Fibroblast of pulmonary artery (primary cell): ENCODE results near the gene RASGRP4.
"Not testable (repeated sequence)": the region's sequence is repeated elsewhere in the genome, so short reads cannot be mapped to it uniquely, and the experiment has no call there.

Experiments used
- DNase-seq: peaks from one replicate; pipeline ENCODE4 v3.0.0-alpha.2; 2010; ENCODE audit warnings: low read depth
- H3K4me3 ChIP-seq: replicated peaks from 2 replicates; pipeline ENCODE4 v1.5.1; 2011; ENCODE audit warnings: low read depth, mild to moderate bottlenecking, control low read depth, low read length, moderate library complexity
- CTCF ChIP-seq: IDR thresholded peaks from 2 replicates; pipeline ENCODE4 v1.5.1; 2011; ENCODE audit warnings: mild to moderate bottlenecking, control low read depth, low read length, inconsistent platforms; ENCODE audit errors: missing control alignments

Gene RASGRP4

DNA sequence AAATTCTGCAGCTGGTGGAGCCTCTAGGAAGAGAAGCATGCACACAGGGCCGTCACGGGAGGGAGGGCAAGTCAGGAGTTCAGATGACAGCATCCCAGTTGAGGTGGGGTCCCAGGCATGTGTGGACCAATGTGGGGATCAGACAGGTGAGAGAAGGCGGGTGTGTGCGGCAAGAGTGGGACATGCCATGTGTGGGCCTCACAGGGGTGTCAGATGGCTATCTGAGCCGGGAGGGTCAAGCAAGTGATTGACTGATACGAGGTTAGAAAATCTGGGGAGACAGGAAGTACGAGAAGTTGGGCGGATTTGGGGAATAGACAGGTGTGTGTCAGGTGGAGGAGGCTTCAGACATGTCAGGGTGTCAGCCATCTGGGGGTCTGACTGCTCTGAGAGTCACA lies 8.9 kb downstream of the RASGRP4 start:
- H3K4me3 ChIP-seq: no peak overlapping the region
- no peak for DNase-seq
- no peak for TF ChIP-seq CTCF

DNA sequence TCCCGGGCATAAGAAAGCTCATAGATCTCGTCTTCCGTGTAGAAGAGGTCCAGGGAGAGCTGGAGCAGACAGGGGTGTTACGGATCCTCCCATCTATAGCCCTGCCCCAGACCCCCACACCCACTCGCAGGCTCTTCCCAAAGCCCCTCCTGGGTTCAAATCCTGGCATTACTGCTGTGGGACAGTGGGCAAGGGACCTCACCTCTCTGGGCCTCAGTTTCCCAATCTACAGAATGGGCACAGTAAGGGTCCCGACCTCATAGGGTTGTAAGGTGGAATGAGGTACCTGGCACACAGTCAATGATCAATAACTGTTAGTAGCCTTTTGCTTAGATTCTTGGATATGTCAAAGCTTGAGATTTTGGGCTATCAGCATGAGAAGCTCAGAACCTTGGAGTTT lies 12.6 kb downstream of the RASGRP4 start:
- H3K4me3 ChIP-seq: no peak overlapping the region
- no peak for DNase-seq
- TF ChIP-seq CTCF: no peak

GRCh38 chr19:38412961-38413360 lies 13.1 kb downstream of the RASGRP4 start:
- no peak for DNase-seq
- no peak for TF ChIP-seq CTCF
- no peak overlapping the region for H3K4me3 ChIP-seq

- H3K4me3 ChIP-seq: no peak overlapping the region
- no peak for TF ChIP-seq CTCF
- no peak for DNase-seq
These were observed 13.5 kb downstream of the RASGRP4 start for GRCh38 chr19:38412491-38412890.

DNA sequence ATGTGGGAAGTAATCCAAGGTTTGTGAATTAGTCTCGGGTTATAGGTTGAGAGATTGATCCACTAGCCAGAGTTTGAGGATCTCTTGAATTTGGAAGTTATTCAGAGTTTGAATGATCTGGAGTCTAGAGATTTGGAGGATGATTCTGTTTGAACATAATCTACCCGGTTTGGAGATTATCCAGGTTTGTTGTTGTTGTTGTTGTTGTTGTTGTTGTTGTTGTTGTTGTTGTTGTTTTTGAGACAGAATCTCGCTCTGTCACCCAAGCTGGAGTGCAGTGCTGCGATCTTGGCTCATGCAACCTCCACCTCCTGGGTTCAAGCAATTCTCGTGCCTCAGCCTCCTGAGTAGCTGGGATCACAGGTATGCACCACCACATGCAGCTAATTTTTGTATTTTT lies 14.1 kb downstream of the RASGRP4 start:
- H3K4me3 ChIP-seq, DNase-seq: not testable (repeated sequence)

DNA sequence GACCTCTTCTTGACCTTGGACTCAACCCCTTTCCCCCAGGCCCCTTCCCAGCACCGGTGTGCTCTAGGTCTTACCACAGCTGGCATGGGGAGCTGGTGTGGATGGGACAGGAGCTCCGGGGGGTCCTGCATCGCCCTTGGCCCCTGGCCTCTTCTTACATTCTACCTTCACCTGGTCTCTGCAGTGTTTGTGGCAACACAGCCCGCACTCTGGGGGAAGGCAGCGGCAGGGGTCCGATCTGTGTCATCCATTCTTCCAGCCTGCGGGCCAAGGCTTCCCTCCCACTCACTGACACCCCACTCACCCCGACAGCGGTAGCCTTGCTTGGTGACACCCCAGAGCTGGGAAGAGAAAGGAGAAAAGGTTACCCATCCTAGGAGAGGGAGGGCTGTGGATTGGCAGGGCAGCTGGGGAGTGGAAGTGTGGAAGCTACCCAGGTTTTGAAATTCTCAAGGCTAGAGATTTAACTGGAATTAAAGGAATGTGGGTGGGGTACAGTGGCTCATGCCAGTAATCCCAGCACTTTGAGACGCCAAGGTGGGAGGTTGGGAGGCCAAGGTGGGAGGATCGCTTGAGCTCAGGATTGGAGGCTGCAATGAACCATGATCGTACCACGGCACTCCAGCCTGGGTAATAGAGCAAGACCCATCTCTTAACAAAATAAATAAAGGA lies 14.8 kb downstream of the RASGRP4 start:
- no peak for TF ChIP-seq CTCF
- no peak overlapping the region for H3K4me3 ChIP-seq
- DNase-seq: no peak

DNA sequence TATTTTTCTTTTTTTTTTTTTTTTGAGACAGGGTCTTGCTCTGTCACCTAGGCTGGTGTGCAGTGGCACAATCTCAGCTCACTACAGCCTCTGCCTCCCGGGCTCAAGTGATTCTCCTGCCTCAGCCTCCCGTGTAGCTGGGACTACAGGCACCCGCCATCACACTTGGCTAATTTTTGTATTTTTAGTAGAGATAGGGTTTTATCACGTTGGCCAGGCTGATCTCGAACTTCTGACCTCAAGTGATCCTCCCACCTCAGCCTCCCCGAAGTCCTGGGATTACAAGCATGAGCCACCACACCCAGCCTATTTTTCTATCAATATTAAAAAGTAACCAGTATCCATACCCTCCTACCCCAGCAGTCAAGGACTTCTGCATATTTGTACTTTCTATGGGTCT lies 15.6 kb downstream of the RASGRP4 start:
- not testable (repeated sequence) for DNase-seq, H3K4me3 ChIP-seq

DNA sequence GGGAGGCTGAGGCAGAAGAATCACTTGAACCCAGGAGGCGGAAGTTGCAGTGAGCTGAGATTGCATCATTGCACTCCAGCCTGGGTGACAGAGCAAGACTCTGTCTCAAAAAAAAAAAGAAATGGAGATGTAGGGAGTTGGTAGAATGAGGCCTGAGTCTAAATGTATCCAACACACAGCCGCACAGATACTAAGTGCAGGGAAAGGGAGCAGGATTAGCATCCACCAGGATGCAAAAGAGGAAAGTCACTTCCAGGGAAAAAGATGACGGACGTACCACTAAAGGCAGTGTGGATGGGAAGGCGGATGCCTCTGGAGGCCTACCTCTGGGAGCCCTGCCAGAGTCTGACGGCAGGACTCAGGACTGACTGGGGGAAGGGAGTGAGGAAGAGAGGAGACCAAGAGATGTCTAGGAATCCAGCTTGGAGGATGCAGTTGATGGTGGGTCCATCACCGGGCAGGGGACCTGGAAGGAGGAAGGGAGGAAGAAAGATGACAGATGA lies 16.3 kb downstream of the RASGRP4 start:
- peak; percentile 72 for DNase-seq
- H3K4me3 ChIP-seq: no peak overlapping the region
- TF ChIP-seq CTCF: no peak
